Panc1 (cell line): ENCODE measurements around the gene MYORG. TPM values are rescaled to one million over a fixed set of nuclear protein-coding genes. Genes with fewer than 3 reads are reported as not detected.

ENCODE experiments used
- ATAC-seq: fragments of 200-7000 bp; cut with Tn5 transposase; 2 replicates; pipeline ENCODE4 v1.9.1; 2020; ENCODE audit warnings: mild to moderate bottlenecking, moderate library complexity
- BruUV-seq: library from RNA; stranded (reverse); fragments of 400-500 nt; replicated peaks from 2 replicates; lab custom pipeline; 2021; lab: Mats Ljungman, UMichigan
- CTCF ChIA-PET: fragments of 300-600 bp; sonication (Branson Sonifier 250); formaldehyde crosslinking; loops from one replicate; lab custom pipeline; 2022; ENCODE audit warnings: antibody characterized with exemption; lab: Charles Lee
- POLR2A ChIA-PET: fragments of 300-600 bp; sonication (Branson Sonifier 250); formaldehyde crosslinking; loops from one replicate; lab custom pipeline; 2022; ENCODE audit warnings: antibody characterized with exemption; lab: Charles Lee
- DNase-seq: peaks from one replicate; pipeline ENCODE4 v3.0.0-alpha.2; 2010; ENCODE audit warnings: low read depth, low spot score
- H3K27ac ChIP-seq: 2 replicates; pipeline ENCODE4 v1.5.1; 2011; ENCODE audit warnings: mild to moderate bottlenecking, low read length, inconsistent platforms
- H3K27me3 ChIP-seq: fragments of 200-500 bp; sonication (Bioruptor generic); 2 replicates; pipeline ENCODE4 v1.6.0; 2014; ENCODE audit warnings: low read length, inconsistent platforms; ENCODE audit not compliant: control insufficient read depth, insufficient read depth
- H3K36me3 ChIP-seq: fragments of 200-500 bp; sonication (Bioruptor generic); 2 replicates; pipeline ENCODE4 v1.5.1; 2014; ENCODE audit warnings: inconsistent platforms, mild to moderate bottlenecking, low read length, moderate library complexity; ENCODE audit not compliant: control insufficient read depth, insufficient read depth
- H3K4me1 ChIP-seq: 2 replicates; pipeline ENCODE4 v1.5.1; 2011; ENCODE audit warnings: inconsistent platforms, mild to moderate bottlenecking, low read length, moderate library complexity; ENCODE audit not compliant: control insufficient read depth, insufficient read depth
- H3K4me3 ChIP-seq, 2 experiments: 2 replicates each; pipeline ENCODE4 v1.5.1; 2011 to 2012; ENCODE audit warnings: low read depth in 2 of 2, low read length in 2 of 2, mild to moderate bottlenecking in 2 of 2, inconsistent platforms in 1 of 2, moderate library complexity in 1 of 2
- H3K9me3 ChIP-seq: fragments of 200-500 bp; sonication (Bioruptor generic); 2 replicates; pipeline ENCODE4 v1.5.1; 2014; ENCODE audit warnings: low read depth, mild to moderate bottlenecking, inconsistent platforms, low read length, moderate library complexity; ENCODE audit not compliant: control insufficient read depth, insufficient read depth
- CTCF ChIP-seq: fragments of 450-650 bp; IDR thresholded peaks from 2 replicates; pipeline ENCODE4 v1.5.1; 2017; ENCODE audit warnings: mild to moderate bottlenecking
- POLR2AphosphoS5 ChIP-seq: IDR thresholded peaks from 2 replicates; pipeline ENCODE4 v1.6.1; 2012; ENCODE audit warnings: mild to moderate bottlenecking, low read depth, low read length, moderate library complexity
- REST ChIP-seq, 2 experiments: IDR thresholded peaks; 2 replicates each; pipeline ENCODE4 v1.6.1; 2011 to 2012; ENCODE audit warnings: low read depth in 2 of 2, control low read depth in 1 of 2, low read length in 1 of 2, mild to moderate bottlenecking in 1 of 2, moderate library complexity in 1 of 2; ENCODE audit not compliant: insufficient read depth in 1 of 2
- SIN3A ChIP-seq: IDR thresholded peaks from 2 replicates; pipeline ENCODE4 v1.6.1; 2012; ENCODE audit warnings: low read depth, mild to moderate bottlenecking, low read length, moderate library complexity, borderline replicate concordance; ENCODE audit not compliant: insufficient read depth
- TCF7L2 ChIP-seq: IDR thresholded peaks from 2 replicates; pipeline ENCODE4 v1.6.1; 2011; ENCODE audit warnings: mild to moderate bottlenecking, low read depth, low read length, inconsistent platforms
- in situ Hi-C: cut with HindIII; loops from 2 replicates; pipeline ENCODE4 v1.10.0; 2016; ENCODE audit warnings: low sequenced_read_pairs, low pct_unique_long_range_greater_than_20kb
- intact Hi-C: fragments of 100-400 bp; cut with micrococcal nuclease; formaldehyde crosslinking; loops from one replicate; pipeline ENCODE4 v1.10.0; 2022; ENCODE audit not compliant: unreplicated experiment
- total RNA-seq: library from RNA; stranded (reverse); gene quantifications from one replicate; pipeline ENCODE4 v1.2.1, GENCODE V29; 2021; ENCODE audit not compliant: unreplicated experiment

Gene MYORG
- total RNA-seq, 1 experiment from 2014 or later, result 9.7 TPM

DNA sequence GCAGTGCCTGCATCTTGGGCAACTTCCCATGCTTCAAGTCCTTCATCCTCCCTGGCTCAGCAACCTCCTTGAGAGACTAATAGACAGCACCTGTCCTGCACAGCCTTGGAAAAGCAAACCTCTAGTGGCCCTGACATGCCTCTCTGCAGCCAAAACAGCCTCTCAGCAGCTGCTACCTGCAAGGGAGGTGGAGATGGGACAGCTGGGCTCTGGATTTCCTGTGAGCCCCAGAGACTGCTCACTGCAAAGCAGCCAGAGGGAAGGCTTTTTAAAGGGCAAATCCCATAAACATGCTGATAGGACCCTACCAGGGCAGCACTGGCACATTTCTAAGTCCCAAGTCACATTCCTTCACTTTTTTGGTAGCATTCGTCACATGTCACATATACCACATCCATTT lies 31.5 kb upstream of the MYORG start:
- POLR2A ChIA-PET, result no interaction called here

DNA sequence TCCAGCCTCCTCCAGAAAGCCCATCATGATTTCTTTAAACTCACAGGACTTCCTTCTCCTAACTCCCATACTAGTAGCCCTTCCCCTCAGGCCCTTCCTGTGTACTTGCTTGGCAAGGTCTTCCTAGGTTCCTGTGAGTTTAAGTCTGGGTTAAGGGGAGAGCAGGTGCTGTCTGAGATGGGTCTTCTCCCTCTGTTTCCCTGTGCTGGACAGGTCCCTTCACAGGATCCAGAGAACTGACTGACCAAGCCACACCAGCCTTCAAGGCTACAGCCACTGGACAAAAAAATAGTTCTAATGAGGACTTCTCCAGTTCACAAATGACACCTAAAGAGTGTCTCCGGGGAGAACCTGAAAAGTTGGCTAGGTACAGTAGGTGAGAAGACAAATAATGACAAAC lies 29.5 kb upstream of the MYORG start:
- POLR2A ChIA-PET, result no interaction called here
- intact Hi-C loops (no loop called here), in situ Hi-C loops (no loop called here)
- Histone ChIP-seq H3K27ac (no peak overlapping the region), H3K9me3 (no peaks in the 10 kb centered on the region), H3K36me3 (no peaks in the 10 kb centered on the region; the same call in 1 of the 2 replicates), H3K4me1 (no peaks in the 10 kb centered on the region), H3K27me3 (no peaks in the 10 kb centered on the region), H3K4me3 (no peak overlapping the region)
- ATAC-seq (no peak), DNase-seq (no peak)
- peak in 1 of 2 experiments; percentile 17; a peak in 1 of 4 replicates for TF ChIP-seq REST (IDR thresholded peaks at IDR 0.05; ENCODE audit: insufficient read depth in 1 of 2, low read depth in 2 of 2, low read length in 1 of 2)
- TF ChIP-seq TCF7L2, result no peak
- BruUV-seq, result no TSS peak
- CTCF ChIA-PET, result no interaction called here

More for the DNA sequence above, 31.5 kb upstream of the MYORG start:
- H3K27ac ChIP-seq, result no peak overlapping the region
- TF ChIP-seq CTCF, result no peak
- no peak for TF ChIP-seq REST (IDR thresholded peaks at IDR 0.05; ENCODE audit: insufficient read depth in 1 of 2, low read depth in 2 of 2, low read length in 1 of 2)
- TF ChIP-seq SIN3A, result no peak
- no peak for TF ChIP-seq TCF7L2
- no peak for TF ChIP-seq POLR2AphosphoS5
- H3K4me1 ChIP-seq, result no peaks in the 10 kb centered on the region
- no peaks in the 10 kb centered on the region for H3K27me3 ChIP-seq
- H3K9me3 ChIP-seq, result no peaks in the 10 kb centered on the region
- in situ Hi-C loops, result no loop called here
- no peak overlapping the region for H3K4me3 ChIP-seq
- no peak for ATAC-seq
- no peak for DNase-seq
- no TSS peak for BruUV-seq
- CTCF ChIA-PET, result no interaction called here
- intact Hi-C loops, result no loop called here
- H3K36me3 ChIP-seq, result no peaks in the 10 kb centered on the region
